ENCODE results near the gene SFT2D3.

SFT2D3 gene

DNA sequence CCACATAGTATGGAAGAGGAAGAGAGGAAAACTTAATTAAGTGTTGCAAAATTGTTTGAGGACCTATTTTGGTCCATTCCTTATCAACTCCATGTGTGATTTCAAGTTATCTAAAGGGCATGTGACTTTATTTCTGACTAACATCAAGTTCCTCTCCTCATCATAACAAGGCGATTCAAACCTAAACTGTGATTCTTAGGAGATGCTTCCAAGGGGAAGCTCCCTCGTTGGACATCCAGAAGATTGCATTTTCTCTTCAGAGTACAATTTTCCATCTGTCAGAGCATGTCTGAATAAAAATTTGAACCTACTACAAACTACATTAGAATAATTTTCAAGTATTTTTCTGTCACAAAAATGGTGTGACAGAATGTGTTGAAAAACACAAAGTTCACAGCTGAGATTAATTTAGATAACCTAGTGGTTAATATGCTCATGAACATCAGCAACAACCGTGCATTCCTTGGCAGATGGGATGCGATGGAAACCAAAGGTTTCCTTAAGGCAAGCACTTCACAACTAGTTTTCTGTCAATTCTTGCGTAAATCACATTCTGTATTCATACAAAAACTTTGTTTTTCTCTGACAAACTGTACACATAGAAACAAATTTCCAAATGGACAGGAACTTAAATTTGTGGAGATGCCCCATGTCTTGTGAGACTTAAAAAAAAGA, 4.2 kb downstream of the SFT2D3 start:
- Mint-ChIP-seq H3K4me3 (no peak overlapping the region), H3K27ac (no peak overlapping the region)

DNA sequence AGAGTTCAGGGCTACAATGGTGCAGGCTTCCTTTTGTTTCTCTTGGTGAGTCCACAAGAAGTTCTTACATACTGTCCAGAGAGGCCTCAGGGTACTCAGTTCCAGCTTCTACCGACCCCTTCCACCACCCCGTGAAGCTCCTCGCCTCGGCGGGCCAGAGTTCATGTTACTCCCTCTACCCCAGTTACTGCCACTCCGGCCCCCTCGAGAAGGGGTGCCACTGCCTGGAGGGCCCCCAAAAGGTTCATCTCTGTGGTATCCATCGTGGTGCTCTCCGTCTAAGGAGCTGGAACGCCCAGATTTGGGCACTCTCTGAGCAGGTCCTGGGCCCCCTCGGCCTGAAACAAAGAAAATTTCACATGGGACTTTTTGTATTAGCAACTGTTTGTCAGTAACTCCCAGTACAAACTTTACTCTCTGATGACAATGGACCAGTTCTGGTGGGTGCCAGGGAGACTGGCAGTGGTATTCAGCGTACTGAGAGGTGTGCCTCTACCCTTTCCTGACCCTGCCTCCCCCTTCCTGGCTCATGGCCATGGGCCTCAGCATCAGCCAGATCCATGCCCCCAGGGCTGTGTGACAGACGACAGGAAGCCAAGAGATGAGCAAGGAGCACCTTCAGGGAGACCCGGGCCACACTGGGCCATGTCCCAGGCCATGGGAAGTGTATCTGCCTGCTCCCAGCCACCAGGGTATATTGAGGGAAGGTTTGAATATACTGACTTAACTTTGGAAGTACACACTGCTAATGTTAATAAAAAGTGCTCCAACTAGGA, 5.1 kb downstream of the SFT2D3 start:
- Mint-ChIP-seq H3K9me3 (no peaks in the 10 kb centered on the region), H3K27me3 (ENCODE audit: low read depth) (no peaks in the 10 kb centered on the region), H3K27ac (no peak overlapping the region), H3K4me1 (ENCODE audit: low read depth) (peaks cover 15% of the 10 kb centered on the region), H3K4me3 (no peak overlapping the region), H3K36me3 (ENCODE audit: low read depth) (peaks cover 41% of the 10 kb centered on the region)

More for the DNA sequence above, 4.2 kb downstream of the SFT2D3 start:
- Mint-ChIP-seq H3K36me3 (ENCODE audit: low read depth) (peaks cover 37% of the 10 kb centered on the region), H3K27me3 (ENCODE audit: low read depth) (no peaks in the 10 kb centered on the region), H3K9me3 (no peaks in the 10 kb centered on the region), H3K4me1 (ENCODE audit: low read depth) (peaks cover 18% of the 10 kb centered on the region)

DNA sequence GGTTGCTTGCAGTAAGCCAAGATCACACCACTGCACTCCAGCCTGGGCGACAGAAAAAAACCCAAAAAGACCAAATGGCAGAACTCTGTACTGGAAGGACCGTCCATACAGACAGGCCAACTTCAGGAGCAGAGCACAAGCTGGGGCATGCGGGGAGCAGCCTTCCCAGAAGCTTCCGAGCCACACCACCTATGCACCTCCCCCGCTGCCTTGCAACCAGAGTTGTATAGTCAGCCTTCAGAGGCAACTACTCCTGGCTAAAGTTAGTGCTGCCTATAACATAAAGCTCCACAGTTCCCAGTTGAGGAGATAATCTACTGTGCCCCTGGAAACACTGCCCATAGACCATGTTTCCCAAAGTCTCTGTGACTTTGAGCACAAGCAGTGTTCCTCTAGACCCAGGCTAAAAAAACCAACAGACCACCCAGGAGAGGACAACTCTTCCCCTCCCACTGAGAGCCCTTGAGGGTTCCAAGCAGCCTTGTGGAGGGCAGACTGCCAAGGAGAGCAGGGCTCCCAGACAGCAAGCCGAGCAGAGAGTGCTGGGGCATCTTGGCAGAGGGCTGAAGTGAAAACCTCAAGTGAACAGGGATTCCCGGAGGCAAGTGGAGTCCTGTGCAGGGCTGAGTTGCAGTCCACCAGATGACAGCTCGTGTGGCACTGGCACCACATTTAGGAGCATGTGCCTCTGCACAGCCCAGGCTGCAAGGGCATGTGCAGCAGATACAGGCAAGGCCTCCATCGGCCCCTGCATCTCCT, 6.8 kb downstream of the SFT2D3 start:
- peaks cover 38% of the 10 kb centered on the region for H3K36me3 Mint-ChIP-seq (ENCODE audit: low read depth)
- H3K27ac Mint-ChIP-seq: no peak overlapping the region
- H3K4me1 Mint-ChIP-seq (ENCODE audit: low read depth): peaks cover 7% of the 10 kb centered on the region
- H3K27me3 Mint-ChIP-seq (ENCODE audit: low read depth): no peaks in the 10 kb centered on the region
- no peaks in the 10 kb centered on the region for H3K9me3 Mint-ChIP-seq
- no peak overlapping the region for H3K4me3 Mint-ChIP-seq

DNA sequence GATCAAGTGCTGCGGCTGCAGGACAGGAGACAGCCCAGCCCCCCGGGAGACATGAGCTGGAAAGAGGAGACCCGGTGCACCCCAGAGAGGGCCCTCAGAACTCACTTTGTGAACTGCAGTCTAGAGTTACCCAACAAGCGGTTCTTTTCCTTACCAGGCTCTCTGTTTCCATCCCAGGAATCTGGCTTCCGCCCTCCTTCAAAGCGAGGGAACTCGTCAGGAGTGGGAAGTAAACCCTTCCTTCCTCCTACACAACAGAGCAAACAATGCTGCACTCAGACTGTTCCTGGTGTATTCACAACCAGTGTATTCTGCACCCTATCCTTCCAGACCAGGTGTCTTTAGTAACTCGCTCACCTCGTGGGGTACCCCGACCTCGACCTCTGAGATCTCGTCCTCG, 8.0 kb downstream of the SFT2D3 start:
- H3K9me3 Mint-ChIP-seq: no peaks in the 10 kb centered on the region
- peaks cover 37% of the 10 kb centered on the region for H3K36me3 Mint-ChIP-seq (ENCODE audit: low read depth)
- no peak overlapping the region for H3K4me3 Mint-ChIP-seq
- no peak overlapping the region for H3K27ac Mint-ChIP-seq
- peaks cover 4% of the 10 kb centered on the region for H3K4me1 Mint-ChIP-seq (ENCODE audit: low read depth)
- no peaks in the 10 kb centered on the region for H3K27me3 Mint-ChIP-seq (ENCODE audit: low read depth)

DNA sequence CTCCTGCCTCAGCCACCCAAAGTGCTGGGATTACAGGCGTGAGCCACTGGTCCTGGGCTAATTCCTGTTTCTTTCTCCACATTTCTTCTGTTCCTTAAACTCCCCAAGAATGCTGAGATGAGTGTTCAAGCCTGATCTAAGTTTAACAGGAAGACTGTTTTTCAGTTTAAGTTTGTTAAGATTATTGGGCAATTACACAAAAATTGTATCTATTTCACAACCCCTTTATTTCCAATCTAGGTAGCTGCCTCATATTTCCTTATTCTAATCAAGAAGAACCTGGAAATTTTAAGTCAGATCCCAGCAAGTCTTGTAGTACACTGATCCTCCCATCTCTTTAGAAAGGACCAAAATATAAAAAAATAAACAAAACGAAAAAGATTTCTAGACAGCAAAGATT, 11.7 kb downstream of the SFT2D3 start:
- Mint-ChIP-seq H3K9me3 (no peaks in the 10 kb centered on the region), H3K4me3 (no peak overlapping the region), H3K27me3 (ENCODE audit: low read depth) (no peaks in the 10 kb centered on the region), H3K36me3 (ENCODE audit: low read depth) (peaks cover 26% of the 10 kb centered on the region), H3K27ac (no peak overlapping the region), H3K4me1 (ENCODE audit: low read depth) (no peaks in the 10 kb centered on the region)

DNA sequence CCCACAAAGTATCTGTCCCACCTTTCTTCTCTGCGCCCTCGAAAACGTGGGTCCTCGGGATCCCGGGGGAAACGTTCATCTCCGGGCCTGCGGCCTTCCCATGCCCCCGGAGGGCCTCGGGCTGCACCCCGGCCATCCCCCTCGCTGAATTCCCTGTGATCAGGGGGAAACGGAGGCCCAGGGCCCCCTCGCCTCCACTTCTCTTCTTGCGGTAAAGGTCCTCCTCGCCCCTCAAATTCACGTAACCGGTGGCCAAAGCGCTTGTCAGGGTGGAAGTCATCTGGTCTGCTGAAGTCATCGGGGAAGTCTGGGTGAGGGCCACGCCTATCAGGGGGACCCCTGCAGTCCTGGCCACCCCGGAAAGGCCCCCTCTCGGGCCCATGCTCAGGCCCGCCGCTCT, 12.3 kb downstream of the SFT2D3 start:
- peaks cover 27% of the 10 kb centered on the region for H3K36me3 Mint-ChIP-seq (ENCODE audit: low read depth)
- H3K9me3 Mint-ChIP-seq: no peaks in the 10 kb centered on the region
- no peaks in the 10 kb centered on the region for H3K4me1 Mint-ChIP-seq (ENCODE audit: low read depth)
- H3K27me3 Mint-ChIP-seq (ENCODE audit: low read depth): no peaks in the 10 kb centered on the region
- H3K4me3 Mint-ChIP-seq: no peak overlapping the region
- no peak overlapping the region for H3K27ac Mint-ChIP-seq

DNA sequence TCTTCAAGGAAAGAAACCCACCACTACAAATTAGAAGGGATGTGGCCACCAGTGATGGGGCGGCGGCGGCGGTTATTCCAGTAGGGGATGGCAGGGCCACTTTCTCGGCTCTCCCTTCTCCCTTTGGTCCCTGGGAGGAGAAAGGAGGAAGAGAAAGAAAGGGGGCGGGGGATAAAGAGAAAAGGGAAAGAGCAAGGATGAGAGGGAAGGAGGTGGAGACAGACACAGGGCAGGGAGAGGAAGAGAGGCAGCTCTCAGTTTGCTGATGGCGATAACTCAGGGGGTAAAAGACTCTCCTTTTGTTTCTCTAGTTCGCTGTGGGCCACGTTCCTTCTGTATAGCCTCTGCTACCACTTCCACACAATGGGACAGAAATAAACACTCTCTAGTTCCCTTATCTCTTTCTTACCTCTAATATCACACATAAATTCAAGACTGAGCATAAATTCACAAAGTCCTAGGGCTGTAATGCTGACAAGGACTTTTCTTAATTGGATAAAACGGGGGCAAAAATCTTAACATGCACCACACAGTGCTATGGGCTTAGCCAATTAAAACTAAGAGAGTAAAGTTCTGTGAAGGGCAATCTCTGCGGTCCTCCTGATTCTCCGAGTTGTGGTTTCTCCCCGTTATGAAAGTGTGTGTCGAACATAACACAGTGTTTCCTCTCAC, 14.6 kb downstream of the SFT2D3 start:
- H3K4me3 Mint-ChIP-seq: no peak overlapping the region
- H3K36me3 Mint-ChIP-seq (ENCODE audit: low read depth): peaks cover 24% of the 10 kb centered on the region
- H3K27me3 Mint-ChIP-seq (ENCODE audit: low read depth): no peaks in the 10 kb centered on the region
- no peaks in the 10 kb centered on the region for H3K4me1 Mint-ChIP-seq (ENCODE audit: low read depth)
- no peak overlapping the region for H3K27ac Mint-ChIP-seq
- no peaks in the 10 kb centered on the region for H3K9me3 Mint-ChIP-seq

DNA sequence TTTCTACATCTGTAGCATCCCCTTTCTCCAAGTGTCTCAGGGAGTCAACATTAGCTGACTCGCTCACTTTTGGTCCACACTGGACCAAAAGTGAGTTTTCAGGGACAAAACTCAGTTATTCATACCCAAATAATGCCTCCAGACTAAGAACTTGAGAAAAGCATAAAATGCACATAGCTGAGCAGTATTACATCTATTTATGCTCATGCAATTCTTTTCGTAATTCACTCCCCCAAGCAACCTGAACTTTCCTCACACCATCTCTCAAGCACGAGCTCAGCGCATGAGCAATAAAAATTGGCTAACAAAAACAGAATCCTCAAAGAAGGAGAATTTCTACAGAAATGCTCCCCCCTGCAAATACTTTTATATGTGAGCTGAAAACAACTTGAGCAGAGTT, 17.0 kb downstream of the SFT2D3 start:
- Mint-ChIP-seq H3K27ac (no peak overlapping the region), H3K36me3 (ENCODE audit: low read depth) (peaks cover 32% of the 10 kb centered on the region), H3K27me3 (ENCODE audit: low read depth) (no peaks in the 10 kb centered on the region), H3K9me3 (no peaks in the 10 kb centered on the region), H3K4me1 (ENCODE audit: low read depth) (no peaks in the 10 kb centered on the region), H3K4me3 (no peak overlapping the region)

DNA sequence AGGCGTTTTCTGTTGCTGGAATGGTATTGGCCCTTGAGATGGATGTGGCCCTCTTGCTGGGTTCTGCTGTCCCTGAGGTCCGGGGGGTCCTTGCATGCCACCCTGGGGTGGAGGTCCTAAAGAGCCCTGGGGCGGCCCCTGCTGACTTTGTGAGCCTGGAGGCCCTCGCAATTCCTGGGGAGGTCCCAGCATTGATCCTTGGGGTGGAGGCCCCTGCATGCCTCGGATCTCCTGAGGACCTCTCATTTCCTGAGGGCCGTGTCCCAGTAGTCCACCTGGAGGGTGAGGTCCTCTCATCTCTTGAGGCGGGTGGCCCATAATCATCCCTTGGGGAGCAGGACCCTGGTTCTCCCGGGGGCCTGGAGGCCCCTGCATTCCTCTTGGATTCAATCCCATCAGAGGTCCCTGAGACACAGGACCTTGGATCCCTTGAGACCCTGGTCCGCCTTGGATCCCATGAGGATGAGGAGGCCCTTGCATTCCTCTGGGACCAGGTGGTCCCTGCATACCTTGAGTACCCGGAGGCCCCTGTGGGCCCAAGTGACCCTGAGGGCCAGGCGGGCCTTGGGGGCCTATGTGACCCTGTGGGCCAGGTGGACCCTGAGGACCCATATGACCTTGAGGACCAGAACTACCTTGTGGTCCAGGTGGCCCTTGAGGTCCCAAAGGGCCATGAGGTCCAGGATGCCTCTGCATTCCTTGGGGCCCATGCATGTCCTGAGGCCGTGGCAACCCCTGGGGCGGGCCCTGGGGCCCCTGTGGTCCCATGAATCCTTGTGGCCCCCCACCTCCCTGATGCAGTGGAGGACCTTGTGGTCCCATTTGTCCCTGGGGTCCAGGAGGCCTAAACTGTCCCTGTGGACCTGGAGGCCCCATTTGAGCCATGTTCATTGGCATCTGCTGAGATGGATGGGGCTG, 18.3 kb downstream of the SFT2D3 start:
- no peak overlapping the region for H3K27ac Mint-ChIP-seq
- H3K36me3 Mint-ChIP-seq (ENCODE audit: low read depth): peaks cover 38% of the 10 kb centered on the region
- no peaks in the 10 kb centered on the region for H3K4me1 Mint-ChIP-seq (ENCODE audit: low read depth)
- no peaks in the 10 kb centered on the region for H3K9me3 Mint-ChIP-seq
- H3K4me3 Mint-ChIP-seq: no peak overlapping the region
- H3K27me3 Mint-ChIP-seq (ENCODE audit: low read depth): no peaks in the 10 kb centered on the region

DNA sequence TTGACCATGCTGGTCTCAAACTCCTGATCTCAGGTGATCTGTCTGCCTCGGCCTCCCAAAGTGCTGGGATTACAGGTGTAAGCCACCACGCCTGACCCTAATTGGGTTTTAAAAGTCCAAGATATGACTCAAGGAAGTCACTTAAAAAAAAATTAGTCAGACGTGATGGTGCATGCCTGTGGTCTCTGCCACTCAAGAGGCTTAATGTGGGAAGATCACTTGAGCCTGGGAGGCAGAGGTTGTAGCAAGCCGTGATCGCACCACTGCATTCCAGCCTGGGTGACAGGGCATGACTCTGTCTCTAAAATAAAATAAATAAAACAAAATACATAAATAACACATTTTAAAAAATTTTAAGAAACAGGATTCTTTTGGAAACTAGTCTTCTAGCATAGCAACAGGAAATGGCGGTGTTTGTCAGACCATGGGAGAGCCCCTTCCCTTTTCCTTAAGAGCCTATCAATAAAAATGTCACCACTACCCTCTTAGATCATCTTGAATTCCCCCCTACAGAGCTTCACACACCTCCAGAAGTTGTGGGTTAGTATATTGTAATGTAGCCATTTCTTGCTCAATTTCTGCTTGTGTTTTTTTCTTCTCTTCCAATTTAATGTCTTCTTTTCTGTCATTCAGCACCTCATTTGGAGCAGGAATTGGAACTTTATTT, 20.1 kb downstream of the SFT2D3 start:
- no peaks in the 10 kb centered on the region for H3K9me3 Mint-ChIP-seq
- peaks cover 41% of the 10 kb centered on the region for H3K36me3 Mint-ChIP-seq (ENCODE audit: low read depth)
- no peak overlapping the region for H3K27ac Mint-ChIP-seq
- no peaks in the 10 kb centered on the region for H3K4me1 Mint-ChIP-seq (ENCODE audit: low read depth)
- H3K27me3 Mint-ChIP-seq (ENCODE audit: low read depth): no peaks in the 10 kb centered on the region
- no peak overlapping the region for H3K4me3 Mint-ChIP-seq

DNA sequence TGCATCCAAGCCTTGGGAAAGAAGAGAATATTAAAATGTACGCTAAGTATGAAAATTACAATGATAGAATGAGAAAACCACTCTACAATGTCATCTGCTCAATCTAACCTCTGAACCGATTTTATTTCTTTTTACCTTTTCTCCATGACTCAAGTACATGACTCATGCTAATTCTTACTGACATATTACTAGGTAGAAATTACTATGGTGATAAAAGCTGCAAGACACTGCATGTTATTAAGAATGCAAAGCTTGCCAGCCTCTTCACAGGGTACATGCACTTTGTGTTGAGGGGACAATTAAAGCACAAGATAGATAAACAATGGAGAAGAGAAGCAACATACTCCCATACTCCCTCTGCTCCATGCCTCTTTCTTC, 20.7 kb downstream of the SFT2D3 start:
- Mint-ChIP-seq H3K9me3 (no peaks in the 10 kb centered on the region), H3K4me3 (no peak overlapping the region), H3K27me3 (ENCODE audit: low read depth) (no peaks in the 10 kb centered on the region), H3K36me3 (ENCODE audit: low read depth) (peaks cover 45% of the 10 kb centered on the region), H3K27ac (no peak overlapping the region), H3K4me1 (ENCODE audit: low read depth) (no peaks in the 10 kb centered on the region)

DNA sequence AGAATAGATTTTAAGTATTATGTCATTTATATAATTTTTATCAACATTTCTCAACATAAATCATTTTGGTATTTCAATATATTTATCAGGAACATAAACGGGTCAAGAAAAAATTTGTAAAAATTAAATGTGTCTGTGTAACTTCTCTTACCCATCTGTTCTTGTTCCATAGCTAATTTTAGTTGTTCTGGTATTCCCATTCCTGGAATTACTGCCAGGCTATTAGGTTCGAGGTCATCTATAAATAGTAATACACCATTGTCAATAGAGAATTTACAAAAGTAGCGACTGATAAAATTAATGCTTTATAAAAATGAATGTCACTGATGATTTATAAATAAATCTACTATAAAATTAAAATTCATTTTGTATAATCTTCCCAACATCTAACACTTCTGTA, 21.5 kb downstream of the SFT2D3 start:
- Mint-ChIP-seq H3K36me3 (ENCODE audit: low read depth) (peaks cover 45% of the 10 kb centered on the region), H3K4me1 (ENCODE audit: low read depth) (no peaks in the 10 kb centered on the region), H3K4me3 (no peak overlapping the region), H3K27me3 (ENCODE audit: low read depth) (no peaks in the 10 kb centered on the region), H3K27ac (no peak overlapping the region), H3K9me3 (no peaks in the 10 kb centered on the region)

DNA sequence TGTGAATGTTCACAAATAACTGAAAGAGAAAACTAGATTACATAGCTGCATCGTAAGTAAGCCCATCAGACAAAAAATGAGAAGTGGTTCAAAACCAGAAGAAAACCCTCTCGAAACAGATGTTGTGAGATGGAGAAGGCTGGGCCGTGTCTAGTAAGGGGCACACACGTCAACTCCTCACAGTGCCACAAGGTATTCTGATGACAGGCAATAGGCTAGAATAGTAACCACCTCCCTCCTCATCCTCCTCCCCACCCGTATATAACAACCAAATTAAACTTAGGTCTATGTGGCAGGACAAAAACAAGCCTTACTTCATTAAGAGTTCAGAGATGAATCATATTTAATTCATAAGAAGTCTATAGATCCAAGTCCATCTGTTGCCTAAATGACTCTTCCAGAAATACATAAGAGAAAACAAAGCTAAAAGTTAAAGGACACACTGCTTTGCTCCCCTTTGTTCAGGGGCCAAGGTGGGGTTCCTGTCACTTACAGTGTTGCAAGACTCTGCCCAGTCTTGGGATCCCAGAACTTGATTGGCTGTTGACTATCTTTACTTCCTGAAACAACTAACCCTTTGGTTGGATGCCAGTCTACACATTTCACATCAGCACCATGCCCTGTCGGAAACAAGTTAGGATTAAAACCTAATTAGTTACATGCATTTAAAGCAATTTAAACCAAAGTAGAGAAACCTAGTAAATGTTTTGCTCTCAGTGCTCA, 25.0 kb downstream of the SFT2D3 start:
- H3K4me1 Mint-ChIP-seq (ENCODE audit: low read depth): no peaks in the 10 kb centered on the region
- no peaks in the 10 kb centered on the region for H3K9me3 Mint-ChIP-seq
- H3K36me3 Mint-ChIP-seq (ENCODE audit: low read depth): peaks cover 28% of the 10 kb centered on the region
- H3K4me3 Mint-ChIP-seq: no peak overlapping the region
- no peak overlapping the region for H3K27ac Mint-ChIP-seq
- H3K27me3 Mint-ChIP-seq (ENCODE audit: low read depth): no peaks in the 10 kb centered on the region

All from T-helper 1 cell treated with Interleukin-12 subunit alpha and Interleukin-12 subunit beta and Interleukin-4 antibody, amounts not matched to agents 30 μg/mL and 1 μg/mL, for 36 hours (primary cell).